SK-N-SH treated with all-trans-retinoic acid at 6 μM for 48 hours (cell line): Measurements from ENCODE around the gene DOCK2.

Experiments
- ATAC-seq: fragments of 200-7000 bp; cut with Tn5 transposase; 3 replicates; pipeline ENCODE4 v1.9.1; 2020; ENCODE audit warnings: mild to moderate bottlenecking, moderate library complexity
- ARNTL ChIP-seq: fragments of 450-650 bp; formaldehyde crosslinking; IDR thresholded peaks from 2 replicates; pipeline ENCODE4 v1.5.0; 2020; ENCODE audit warnings: low read depth, mild to moderate bottlenecking, moderate library complexity, borderline replicate concordance
- BACH2 ChIP-seq: fragments of 250-450 bp; sonication (Bioruptor Pico); IDR thresholded peaks from 2 replicates; pipeline ENCODE4 v1.9.0; 2021; ENCODE audit warnings: mild to moderate bottlenecking, borderline replicate concordance
- ESRRG ChIP-seq: fragments of 250-450 bp; sonication (Bioruptor Pico); IDR thresholded peaks from 2 replicates; pipeline ENCODE4 v1.6.1; 2021; ENCODE audit warnings: mild to moderate bottlenecking
- GLIS3 ChIP-seq: fragments of 250-450 bp; sonication (Bioruptor Pico); IDR thresholded peaks from 2 replicates; pipeline ENCODE4 v1.5.0; 2020; ENCODE audit warnings: mild to moderate bottlenecking, moderate library complexity
- ISL1 ChIP-seq: fragments of 250-450 bp; sonication (Bioruptor Pico); IDR thresholded peaks from 2 replicates; pipeline ENCODE4 v2.1.2; 2022; ENCODE audit warnings: mild to moderate bottlenecking, moderate library complexity
- OSR1 ChIP-seq: fragments of 250-450 bp; sonication (Bioruptor Pico); IDR thresholded peaks from 2 replicates; pipeline ENCODE4 v1.8.0; 2022; ENCODE audit warnings: moderate library complexity, mild to moderate bottlenecking, inconsistent platforms
- PPARA ChIP-seq: fragments of 250-450 bp; sonication (Bioruptor Pico); IDR thresholded peaks from 2 replicates; pipeline ENCODE4 v1.5.0; 2020; ENCODE audit warnings: mild to moderate bottlenecking, borderline replicate concordance
- RARB ChIP-seq: fragments of 250-450 bp; sonication (Bioruptor Pico); IDR thresholded peaks from 2 replicates; pipeline ENCODE4 v1.8.0; 2021; ENCODE audit warnings: mild to moderate bottlenecking, moderate library complexity
- SNAI2 ChIP-seq: fragments of 250-450 bp; sonication (Bioruptor Pico); IDR thresholded peaks from 2 replicates; pipeline ENCODE4 v1.5.0; 2020; ENCODE audit warnings: mild to moderate bottlenecking, moderate library complexity
- TCF4 ChIP-seq: fragments of 250-450 bp; sonication (Bioruptor Pico); IDR thresholded peaks from 2 replicates; pipeline ENCODE4 v1.8.0; 2021; ENCODE audit warnings: mild to moderate bottlenecking, moderate library complexity, borderline replicate concordance
- TOX ChIP-seq: fragments of 250-450 bp; sonication (Bioruptor Pico); IDR thresholded peaks from 2 replicates; pipeline ENCODE4 v1.8.0; 2021; ENCODE audit warnings: mild to moderate bottlenecking, moderate library complexity, borderline replicate concordance
- ZC3H10 ChIP-seq: fragments of 250-450 bp; sonication (Bioruptor Pico); IDR thresholded peaks from 2 replicates; pipeline ENCODE4 v1.5.1; 2021; ENCODE audit warnings: mild to moderate bottlenecking, moderate library complexity
- ZFP3 ChIP-seq: fragments of 250-450 bp; sonication (Bioruptor Pico); IDR thresholded peaks from 2 replicates; pipeline ENCODE4 v1.5.0; 2020; ENCODE audit warnings: mild to moderate bottlenecking, moderate library complexity
- ZFP30 ChIP-seq: fragments of 450-650 bp; formaldehyde crosslinking; IDR thresholded peaks from 2 replicates; pipeline ENCODE4 v1.5.0; 2022; ENCODE audit warnings: mild to moderate bottlenecking, moderate library complexity
- ZNF565 ChIP-seq: fragments of 450-650 bp; formaldehyde crosslinking; conservative IDR thresholded peaks from 2 replicates; pipeline ENCODE4 v1.5.0; 2020; ENCODE audit warnings: low read depth, mild to moderate bottlenecking, moderate library complexity
- ZNF70 ChIP-seq: fragments of 450-650 bp; formaldehyde crosslinking; IDR thresholded peaks from 2 replicates; pipeline ENCODE4 v1.5.0; 2020; ENCODE audit warnings: mild to moderate bottlenecking, moderate library complexity
- ZNF8 ChIP-seq: fragments of 450-650 bp; formaldehyde crosslinking; IDR thresholded peaks from 2 replicates; pipeline ENCODE4 v1.5.0; 2020; ENCODE audit warnings: mild to moderate bottlenecking, moderate library complexity
- TF ChIP-seq, protein P1 (sequence below): fragments of 250-450 bp; sonication (Bioruptor Pico); IDR thresholded peaks from 2 replicates; pipeline ENCODE4 v1.5.0; 2020; ENCODE audit warnings: mild to moderate bottlenecking, moderate library complexity
- TF ChIP-seq, protein P2 (sequence below): fragments of 250-450 bp; sonication (Bioruptor Pico); IDR thresholded peaks from 2 replicates; pipeline ENCODE4 v1.8.0; 2021; ENCODE audit warnings: low read depth, mild to moderate bottlenecking, moderate library complexity, borderline replicate concordance
- TF ChIP-seq, protein P3 (sequence below): fragments of 250-450 bp; sonication (Bioruptor Pico); IDR thresholded peaks from 2 replicates; pipeline ENCODE4 v1.5.1; 2020; ENCODE audit warnings: low read depth, mild to moderate bottlenecking, moderate library complexity

Gene DOCK2

DNA sequence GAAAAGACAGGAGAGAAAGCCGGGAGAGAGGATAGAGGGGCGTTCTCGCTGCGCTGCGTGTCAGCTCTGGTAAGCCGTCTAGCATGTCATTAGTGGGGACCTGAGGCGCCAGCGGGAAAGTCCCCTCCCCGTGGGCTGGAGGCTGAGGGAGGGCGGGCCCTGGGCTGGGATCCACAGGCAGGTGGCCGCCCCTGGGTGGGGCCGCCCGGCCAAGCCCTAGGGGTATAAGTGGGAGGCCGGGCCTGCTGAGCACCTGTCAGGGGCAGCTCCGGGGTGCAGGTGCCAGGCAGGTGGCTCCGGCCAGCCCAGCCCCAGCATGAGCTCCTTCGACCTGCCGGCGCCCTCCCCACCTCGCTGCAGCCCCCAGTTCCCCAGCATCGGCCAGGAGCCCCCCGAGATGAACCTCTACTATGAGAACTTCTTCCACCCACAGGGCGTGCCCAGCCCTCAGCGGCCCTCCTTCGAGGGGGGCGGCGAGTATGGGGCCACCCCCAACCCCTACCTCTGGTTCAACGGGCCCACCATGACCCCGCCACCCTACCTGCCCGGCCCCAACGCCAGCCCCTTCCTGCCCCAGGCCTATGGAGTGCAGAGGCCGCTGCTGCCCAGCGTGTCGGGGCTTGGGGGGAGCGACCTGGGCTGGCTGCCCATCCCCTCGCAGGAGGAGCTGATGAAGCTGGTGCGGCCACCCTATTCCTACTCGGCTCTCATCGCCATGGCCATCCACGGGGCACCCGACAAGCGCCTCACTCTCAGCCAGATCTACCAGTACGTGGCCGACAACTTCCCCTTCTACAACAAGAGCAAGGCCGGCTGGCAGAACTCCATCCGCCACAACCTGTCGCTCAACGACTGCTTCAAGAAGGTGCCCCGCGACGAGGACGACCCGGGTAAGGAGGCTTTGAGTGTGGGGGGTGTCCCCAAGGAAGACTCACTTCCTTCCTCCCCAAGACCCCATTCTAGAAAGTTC, 468.9 kb downstream of the DOCK2 start, which contains the start of gene FOXI1:
Gene FOXI1 (plus strand): TSS at position 256 of the 970 bp plus-strand sequence. CDS start 61 bp downstream, at position 317.
- no peak; the same call in 2 of the 3 replicates for ATAC-seq
- TF ChIP-seq PPARA (no peak), TOX (CRISPR knock-in tag) (no peak), OSR1 (CRISPR knock-in tag) (no peak), ZFP3 (CRISPR knock-in tag) (no peak), ZFP30 (CRISPR knock-in tag) (no peak), GLIS3 (no peak), SNAI2 (no peak), ARNTL (no peak), TCF4 (CRISPR knock-in tag) (no peak), ZNF70 (no peak)
- TF ChIP-seq, protein P1, sequence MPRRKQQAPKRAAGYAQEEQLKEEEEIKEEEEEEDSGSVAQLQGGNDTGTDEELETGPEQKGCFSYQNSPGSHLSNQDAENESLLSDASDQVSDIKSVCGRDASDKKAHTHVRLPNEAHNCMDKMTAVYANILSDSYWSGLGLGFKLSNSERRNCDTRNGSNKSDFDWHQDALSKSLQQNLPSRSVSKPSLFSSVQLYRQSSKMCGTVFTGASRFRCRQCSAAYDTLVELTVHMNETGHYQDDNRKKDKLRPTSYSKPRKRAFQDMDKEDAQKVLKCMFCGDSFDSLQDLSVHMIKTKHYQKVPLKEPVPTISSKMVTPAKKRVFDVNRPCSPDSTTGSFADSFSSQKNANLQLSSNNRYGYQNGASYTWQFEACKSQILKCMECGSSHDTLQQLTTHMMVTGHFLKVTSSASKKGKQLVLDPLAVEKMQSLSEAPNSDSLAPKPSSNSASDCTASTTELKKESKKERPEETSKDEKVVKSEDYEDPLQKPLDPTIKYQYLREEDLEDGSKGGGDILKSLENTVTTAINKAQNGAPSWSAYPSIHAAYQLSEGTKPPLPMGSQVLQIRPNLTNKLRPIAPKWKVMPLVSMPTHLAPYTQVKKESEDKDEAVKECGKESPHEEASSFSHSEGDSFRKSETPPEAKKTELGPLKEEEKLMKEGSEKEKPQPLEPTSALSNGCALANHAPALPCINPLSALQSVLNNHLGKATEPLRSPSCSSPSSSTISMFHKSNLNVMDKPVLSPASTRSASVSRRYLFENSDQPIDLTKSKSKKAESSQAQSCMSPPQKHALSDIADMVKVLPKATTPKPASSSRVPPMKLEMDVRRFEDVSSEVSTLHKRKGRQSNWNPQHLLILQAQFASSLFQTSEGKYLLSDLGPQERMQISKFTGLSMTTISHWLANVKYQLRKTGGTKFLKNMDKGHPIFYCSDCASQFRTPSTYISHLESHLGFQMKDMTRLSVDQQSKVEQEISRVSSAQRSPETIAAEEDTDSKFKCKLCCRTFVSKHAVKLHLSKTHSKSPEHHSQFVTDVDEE = no peak
- TF ChIP-seq, protein P2, sequence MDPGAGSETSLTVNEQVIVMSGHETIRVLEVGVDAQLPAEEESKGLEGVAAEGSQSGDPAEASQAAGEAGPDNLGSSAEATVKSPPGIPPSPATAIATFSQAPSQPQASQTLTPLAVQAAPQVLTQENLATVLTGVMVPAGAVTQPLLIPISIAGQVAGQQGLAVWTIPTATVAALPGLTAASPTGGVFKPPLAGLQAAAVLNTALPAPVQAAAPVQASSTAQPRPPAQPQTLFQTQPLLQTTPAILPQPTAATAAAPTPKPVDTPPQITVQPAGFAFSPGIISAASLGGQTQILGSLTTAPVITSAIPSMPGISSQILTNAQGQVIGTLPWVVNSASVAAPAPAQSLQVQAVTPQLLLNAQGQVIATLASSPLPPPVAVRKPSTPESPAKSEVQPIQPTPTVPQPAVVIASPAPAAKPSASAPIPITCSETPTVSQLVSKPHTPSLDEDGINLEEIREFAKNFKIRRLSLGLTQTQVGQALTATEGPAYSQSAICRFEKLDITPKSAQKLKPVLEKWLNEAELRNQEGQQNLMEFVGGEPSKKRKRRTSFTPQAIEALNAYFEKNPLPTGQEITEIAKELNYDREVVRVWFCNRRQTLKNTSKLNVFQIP (CRISPR knock-in tag) = no peak

DNA sequence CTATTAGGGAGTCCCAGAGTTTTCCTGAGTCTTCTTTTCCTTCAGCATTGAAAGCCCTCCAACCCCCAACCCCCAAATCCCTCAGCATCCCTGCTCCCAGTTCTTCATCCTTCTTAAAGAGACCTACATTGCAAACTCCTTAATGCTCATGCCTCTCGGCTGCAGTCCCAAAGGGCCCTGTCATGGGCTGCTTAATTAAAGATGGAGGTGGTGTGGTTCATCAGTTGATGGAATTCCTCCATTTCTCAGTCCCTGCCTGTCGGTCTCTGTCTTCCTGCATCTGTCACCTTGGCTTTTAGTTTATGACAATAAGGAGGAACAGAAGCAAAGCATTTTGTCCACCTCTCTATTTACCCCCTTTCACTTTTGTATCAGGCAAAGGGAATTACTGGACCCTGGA, 470.6 kb downstream of the DOCK2 start:
- no peak for ATAC-seq
- TF ChIP-seq ISL1 (CRISPR knock-in tag) (no peak), RARB (no peak), ARNTL (no peak), SNAI2 (no peak)
- TF ChIP-seq, protein P1 = no peak
- TF ChIP-seq, protein P2 (CRISPR knock-in tag) = no peak

DNA sequence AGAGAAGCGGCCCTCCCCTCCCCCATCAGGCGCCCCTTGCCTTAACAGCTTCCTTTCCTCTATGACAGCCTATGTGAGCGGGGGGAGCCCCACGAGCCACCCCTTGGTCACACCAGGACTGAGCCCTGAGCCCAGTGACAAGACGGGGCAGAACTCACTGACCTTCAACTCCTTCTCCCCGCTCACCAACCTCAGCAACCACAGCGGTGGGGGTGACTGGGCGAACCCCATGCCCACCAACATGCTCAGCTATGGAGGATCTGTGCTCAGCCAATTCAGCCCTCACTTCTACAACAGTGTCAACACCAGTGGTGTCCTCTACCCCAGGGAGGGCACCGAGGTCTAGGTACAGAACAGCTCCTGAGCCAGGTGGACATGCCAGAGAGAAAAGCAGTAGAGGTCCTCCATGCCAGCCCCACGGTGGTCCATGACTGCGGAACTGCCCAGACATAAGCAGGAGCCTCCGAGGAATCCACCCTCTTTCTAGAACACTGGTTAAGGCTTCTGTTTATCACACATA, 471.3 kb downstream of the DOCK2 start:
- TF ChIP-seq TOX (CRISPR knock-in tag) = no peak
- TF ChIP-seq ZC3H10 (CRISPR knock-in tag) = no peak
- TF ChIP-seq SNAI2 = no peak
- TF ChIP-seq ESRRG (CRISPR knock-in tag) = no peak
- TF ChIP-seq RARB = no peak
- TF ChIP-seq ZNF565 (CRISPR knock-in tag) = no peak
- no peak for TF ChIP-seq ZFP30 (CRISPR knock-in tag)
- TF ChIP-seq ARNTL = no peak
- TF ChIP-seq, protein P3, sequence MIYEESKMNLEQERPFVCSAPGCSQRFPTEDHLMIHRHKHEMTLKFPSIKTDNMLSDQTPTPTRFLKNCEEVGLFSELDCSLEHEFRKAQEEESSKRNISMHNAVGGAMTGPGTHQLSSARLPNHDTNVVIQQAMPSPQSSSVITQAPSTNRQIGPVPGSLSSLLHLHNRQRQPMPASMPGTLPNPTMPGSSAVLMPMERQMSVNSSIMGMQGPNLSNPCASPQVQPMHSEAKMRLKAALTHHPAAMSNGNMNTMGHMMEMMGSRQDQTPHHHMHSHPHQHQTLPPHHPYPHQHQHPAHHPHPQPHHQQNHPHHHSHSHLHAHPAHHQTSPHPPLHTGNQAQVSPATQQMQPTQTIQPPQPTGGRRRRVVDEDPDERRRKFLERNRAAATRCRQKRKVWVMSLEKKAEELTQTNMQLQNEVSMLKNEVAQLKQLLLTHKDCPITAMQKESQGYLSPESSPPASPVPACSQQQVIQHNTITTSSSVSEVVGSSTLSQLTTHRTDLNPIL (CRISPR knock-in tag) = no peak
- TF ChIP-seq ZNF8 (CRISPR knock-in tag) = no peak
- TF ChIP-seq ISL1 (CRISPR knock-in tag) = no peak
- TF ChIP-seq, protein P2 (CRISPR knock-in tag) = no peak
- TF ChIP-seq GLIS3 = no peak
- TF ChIP-seq, protein P1 = no peak
- no peak for TF ChIP-seq ZNF70
- no peak for TF ChIP-seq BACH2 (CRISPR knock-in tag)

More for the DNA sequence above, 471.3 kb downstream of the DOCK2 start:
- no peak for ATAC-seq
